H1 (cell line): ENCODE results near the gene GDE1. TPM values are rescaled to one million over a fixed set of nuclear protein-coding genes. Genes with fewer than 3 reads are reported as not detected.

ENCODE experiments used
- CHD7 ChIP-seq: fragments of 300-600 bp; sonication (generic); IDR thresholded peaks from 2 replicates; pipeline ENCODE4 v1.7.1; 2012; ENCODE audit warnings: low read length, moderate library complexity, mild to moderate bottlenecking, inconsistent platforms; ENCODE audit not compliant: insufficient replicate concordance
- EZH2 ChIP-seq: fragments of 200-600 bp; sonication (generic); IDR thresholded peaks from 2 replicates; pipeline ENCODE4 v1.7.1; 2012; ENCODE audit warnings: low read depth, mild to moderate bottlenecking, moderate library complexity, low read length, inconsistent platforms; ENCODE audit not compliant: severe bottlenecking
- GTF2F1 ChIP-seq: IDR thresholded peaks from 2 replicates; pipeline ENCODE4 v1.6.1; 2012; ENCODE audit warnings: low read depth, low read length, improper control_type of control experiment, borderline replicate concordance
- JUN ChIP-seq: IDR thresholded peaks from 2 replicates; pipeline ENCODE4 v1.6.1; 2011; ENCODE audit warnings: low read depth, mild to moderate bottlenecking, improper control_type of control experiment, low read length
- MAX ChIP-seq: IDR thresholded peaks from 2 replicates; pipeline ENCODE4 v1.6.1; 2012; ENCODE audit warnings: inconsistent platforms
- RNF2 ChIP-seq: fragments of 200-900, 300-1000 bp; sonication (generic); IDR thresholded peaks from 2 replicates; pipeline ENCODE4 v1.7.1; 2016; ENCODE audit warnings: borderline replicate concordance, low read depth, mild to moderate bottlenecking, antibody characterized with exemption, low read length; ENCODE audit not compliant: poor library complexity, severe bottlenecking; ENCODE audit errors: missing control alignments
- TAF7 ChIP-seq: optimal IDR thresholded peaks from 2 replicates; pipeline ENCODE3; 2011; ENCODE audit warnings: low read depth, mild to moderate bottlenecking, inconsistent platforms, low read length, moderate library complexity, borderline replicate concordance
- YY1 ChIP-seq: IDR thresholded peaks from 2 replicates; pipeline ENCODE4 v1.6.1; 2011; ENCODE audit warnings: low read depth, mild to moderate bottlenecking, low read length
- polyA plus RNA-seq, 7 experiments: library from polyadenylated mRNA; depleted of rRNA in 3 of 7; stranded (reverse) in 5 of 7; unstranded in 2 of 7; fragments of >200 nt in 5 of 7; fragments of 200-250 nt in 2 of 7; gene quantifications; 1 replicate in 5 of 7; 2 replicates in 1 of 7; 4 replicates in 1 of 7; pipeline versions ENCODE4 v1.2.1 to v1.2.3, GENCODE V29; 2011 to 2013; ENCODE audit warnings: missing spikeins in 2 of 7, mixed read lengths in 2 of 7
- total RNA-seq: library from RNA; stranded (reverse); fragmentation: NEBNext Ultra II Directional; extraction: Animal tissue kit (Norgen Biotek cat#: 25700); gene quantifications from 2 replicates; pipeline ENCODE4 v1.2.1, GENCODE V29; 2021

The GDE1 gene
- total and polyA plus RNA-seq, 2 of the 8 experiments (the other 6 are each of a cell fraction or from before 2014, with no cell fraction given): 29.2 to 70.8 TPM

GRCh38 chr16:19490619-19491018 is 31.3 kb downstream of the GDE1 start (continued):
- no peak for TF ChIP-seq CHD7
- TF ChIP-seq RNF2: no peak
- TF ChIP-seq YY1: no peak
- TF ChIP-seq EZH2: no peak
- no peak for TF ChIP-seq MAX
- no peak for TF ChIP-seq TAF7
- TF ChIP-seq JUN: no peak
- TF ChIP-seq GTF2F1: no peak
